Muscle layer of duodenum (tissue), 2 donors: ENCODE measurements around the gene EBI3.
"Not testable (repeated sequence)": the region's sequence is repeated elsewhere in the genome, so short reads cannot be mapped to it uniquely, and the experiment has no call there.

Experiments used
- H3K27ac ChIP-seq: one replicate; pipeline ENCODE4 v1.7.0; 2013; ENCODE audit warnings: mild to moderate bottlenecking, low read length
- H3K27me3 ChIP-seq: one replicate; pipeline ENCODE4 v1.7.0; 2013; ENCODE audit warnings: low read depth, mild to moderate bottlenecking, control low read depth, low read length
- H3K36me3 ChIP-seq, 2 donors: one replicate each; pipeline ENCODE4 v1.7.0; 2013; ENCODE audit warnings: low read length in 2 of 2, control low read depth in 1 of 2, mild to moderate bottlenecking in 1 of 2; ENCODE audit not compliant: insufficient read depth in 2 of 2, control insufficient read depth in 1 of 2
- H3K4me1 ChIP-seq, 2 donors: one replicate each; pipeline ENCODE4 v1.7.0; 2013; ENCODE audit warnings: low read length in 2 of 2, mild to moderate bottlenecking in 2 of 2, control low read depth in 1 of 2, moderate library complexity in 1 of 2; ENCODE audit not compliant: insufficient read depth in 2 of 2, control insufficient read depth in 1 of 2
- H3K4me3 ChIP-seq, 2 donors: one replicate each; pipeline ENCODE4 v1.7.0; 2013; ENCODE audit warnings: low read length in 2 of 2, low read depth in 1 of 2, mild to moderate bottlenecking in 1 of 2
- H3K9me3 ChIP-seq, 2 donors: one replicate each; pipeline ENCODE4 v1.7.0; 2013; ENCODE audit warnings: low read length in 2 of 2, control low read depth in 1 of 2, mild to moderate bottlenecking in 1 of 2; ENCODE audit not compliant: control insufficient read depth in 1 of 2
- donor health status: healthy.

Gene EBI3

DNA sequence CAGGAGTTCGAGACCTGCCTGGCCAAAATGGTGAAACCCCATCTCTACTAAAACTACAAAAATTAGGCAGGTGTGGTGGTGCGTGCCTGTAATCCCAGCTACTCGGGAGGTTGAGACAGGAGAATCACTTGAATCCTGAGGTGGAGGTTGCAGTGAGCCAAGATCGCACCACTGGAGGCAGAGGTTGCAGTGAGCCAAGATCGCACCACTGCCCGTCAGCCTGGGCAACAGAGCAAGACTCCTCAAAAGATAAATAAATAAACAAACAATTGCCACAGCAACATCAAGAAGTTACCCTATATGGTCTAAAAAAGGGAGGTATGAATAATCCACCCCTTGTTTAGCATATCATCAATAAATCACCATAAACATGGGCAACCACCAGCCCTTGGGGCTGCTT lies 16.6 kb downstream of the EBI3 start:
- H3K4me1 ChIP-seq, H3K27me3 ChIP-seq, H3K27ac ChIP-seq, H3K9me3 ChIP-seq: not testable (repeated sequence)
- H3K36me3 ChIP-seq, result peaks cover 14 to 23% of the 10 kb centered on the region in 2 donors
- peak overlapping the region in 1 of 2 donors; percentile 68 for H3K4me3 ChIP-seq

DNA sequence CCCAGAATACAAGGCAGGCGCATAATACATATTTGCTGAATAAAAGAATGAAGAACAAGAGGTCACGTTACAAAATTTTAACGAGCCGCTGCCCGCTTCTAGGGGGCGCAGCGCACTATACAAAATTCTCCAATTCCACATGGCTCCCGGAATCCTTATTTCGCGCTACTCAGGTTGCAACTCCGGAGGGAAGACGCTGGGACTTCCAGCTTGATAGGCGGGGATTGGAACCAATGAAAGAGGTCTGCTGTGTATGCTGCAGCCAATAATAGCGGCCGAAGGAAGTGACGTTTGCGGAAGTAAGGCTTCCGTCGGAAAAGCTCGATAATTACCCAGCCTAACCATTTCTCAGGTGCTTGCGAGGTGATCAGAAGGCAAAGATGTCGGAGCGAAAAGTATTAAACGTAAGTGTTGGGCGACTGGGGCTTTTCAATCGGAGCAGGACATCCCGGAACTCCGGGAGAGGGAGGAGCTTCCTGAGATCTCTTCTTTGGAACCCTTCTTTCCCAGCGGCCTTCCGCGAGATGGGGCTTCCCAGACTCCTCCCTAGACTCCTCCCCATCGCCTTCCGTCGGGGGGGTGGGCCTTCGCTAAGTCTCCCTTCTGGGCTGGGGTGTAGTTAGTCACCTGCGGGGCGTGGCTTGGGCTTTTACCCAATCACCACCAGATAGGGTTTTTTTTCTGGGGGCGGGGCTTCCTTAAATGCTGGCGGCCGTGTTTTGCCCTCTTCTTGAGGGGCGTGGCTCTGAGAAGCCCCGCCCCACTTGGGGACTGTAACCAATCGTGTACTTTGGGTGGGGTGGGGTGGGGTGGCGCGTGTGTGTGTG lies 17.7 kb downstream of the EBI3 start, which contains the start of gene YJU2:
Gene YJU2 (plus strand): TSS at position 314 of the 827 bp plus-strand sequence. CDS start 67 bp downstream, at position 381.
- no peaks in the 10 kb centered on the region for H3K9me3 ChIP-seq
- peaks cover 24 to 34% of the 10 kb centered on the region in 2 donors for H3K36me3 ChIP-seq
- H3K4me1 ChIP-seq, result peaks cover 0 to 9% of the 10 kb centered on the region in 2 donors
- H3K4me3 ChIP-seq, result peak within 1 kb of the TSS; percentile 68 to 93
- H3K27me3 ChIP-seq, result no peaks in the 10 kb centered on the region
- peak within 1 kb of the TSS; percentile 99 for H3K27ac ChIP-seq

DNA sequence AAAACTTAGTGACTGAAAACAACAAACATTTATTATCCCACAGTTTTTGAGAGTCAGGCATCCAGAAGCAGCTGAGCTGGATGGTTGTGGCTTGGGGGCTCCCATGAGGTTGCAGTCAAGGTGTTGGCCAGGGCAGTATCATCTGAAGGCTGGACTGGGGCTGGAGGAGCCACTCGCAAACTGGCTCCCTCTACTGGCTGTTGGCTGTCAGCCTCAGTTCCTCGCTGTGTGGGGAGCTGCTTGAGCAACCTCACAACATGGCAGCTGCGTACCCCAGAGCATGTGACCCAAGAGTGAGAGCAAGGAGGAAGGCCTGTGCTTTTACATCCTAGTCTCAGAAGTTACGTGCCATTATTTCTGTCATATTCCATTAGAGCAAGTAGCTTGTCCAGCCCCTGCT lies 27.2 kb downstream of the EBI3 start:
- Histone ChIP-seq H3K4me3 (no peak overlapping the region), H3K9me3 (peaks cover 5 to 10% of the 10 kb centered on the region in 2 donors), H3K27me3 (no peaks in the 10 kb centered on the region), H3K4me1 (no peaks in the 10 kb centered on the region), H3K36me3 (peaks cover 25 to 85% of the 10 kb centered on the region in 2 donors), H3K27ac (no peak overlapping the region)

DNA sequence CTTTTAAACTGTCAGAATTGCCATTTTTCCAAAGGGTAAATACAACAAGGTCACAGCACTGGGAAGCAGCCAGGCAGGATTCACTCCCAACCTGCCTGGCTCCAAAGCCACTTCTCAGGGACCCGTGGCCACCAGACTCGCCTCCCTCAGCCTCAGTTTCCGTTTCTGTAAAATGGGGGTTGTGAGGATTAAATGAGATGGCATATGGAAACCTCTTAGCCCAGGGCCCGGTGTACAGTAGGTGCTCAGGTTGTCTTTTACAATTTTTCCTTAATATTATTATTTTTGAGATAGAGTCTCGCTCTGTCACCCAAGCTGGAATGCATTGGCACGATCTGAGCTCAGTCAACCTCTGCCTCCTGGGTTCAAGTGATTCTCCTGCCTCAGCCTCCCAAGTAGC lies 27.7 kb downstream of the EBI3 start:
- H3K27me3 ChIP-seq, result no peaks in the 10 kb centered on the region
- H3K9me3 ChIP-seq, result peaks cover 5 to 10% of the 10 kb centered on the region in 2 donors
- no peak overlapping the region for H3K4me3 ChIP-seq
- no peak overlapping the region for H3K27ac ChIP-seq
- H3K4me1 ChIP-seq, result no peaks in the 10 kb centered on the region
- H3K36me3 ChIP-seq, result peaks cover 21 to 85% of the 10 kb centered on the region in 2 donors

DNA sequence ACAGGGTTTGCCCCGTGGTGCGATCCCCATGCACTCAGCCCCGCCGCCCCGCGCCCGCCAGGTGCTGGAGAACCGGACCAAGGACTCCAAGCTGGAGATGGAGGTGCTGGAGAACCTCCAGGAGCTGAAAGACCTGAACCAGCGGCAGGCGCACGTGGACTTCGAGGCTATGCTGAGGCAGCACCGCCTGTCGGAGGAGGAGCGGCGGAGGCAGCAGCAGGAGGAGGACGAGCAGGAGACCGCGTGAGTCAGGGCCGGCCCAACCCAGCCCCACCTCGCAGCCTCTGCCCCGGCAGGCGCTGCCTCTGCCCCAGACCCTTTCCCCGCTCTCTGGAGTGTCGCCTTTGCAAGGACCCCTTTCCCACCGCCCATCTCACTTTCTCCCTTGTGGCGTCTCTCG lies 28.9 kb downstream of the EBI3 start:
- no peak overlapping the region for H3K4me3 ChIP-seq
- no peak overlapping the region for H3K27ac ChIP-seq
- H3K36me3 ChIP-seq, result peaks cover 16 to 89% of the 10 kb centered on the region in 2 donors
- H3K27me3 ChIP-seq, result no peaks in the 10 kb centered on the region
- H3K4me1 ChIP-seq, result no peaks in the 10 kb centered on the region
- peaks cover 5 to 10% of the 10 kb centered on the region in 2 donors for H3K9me3 ChIP-seq

DNA sequence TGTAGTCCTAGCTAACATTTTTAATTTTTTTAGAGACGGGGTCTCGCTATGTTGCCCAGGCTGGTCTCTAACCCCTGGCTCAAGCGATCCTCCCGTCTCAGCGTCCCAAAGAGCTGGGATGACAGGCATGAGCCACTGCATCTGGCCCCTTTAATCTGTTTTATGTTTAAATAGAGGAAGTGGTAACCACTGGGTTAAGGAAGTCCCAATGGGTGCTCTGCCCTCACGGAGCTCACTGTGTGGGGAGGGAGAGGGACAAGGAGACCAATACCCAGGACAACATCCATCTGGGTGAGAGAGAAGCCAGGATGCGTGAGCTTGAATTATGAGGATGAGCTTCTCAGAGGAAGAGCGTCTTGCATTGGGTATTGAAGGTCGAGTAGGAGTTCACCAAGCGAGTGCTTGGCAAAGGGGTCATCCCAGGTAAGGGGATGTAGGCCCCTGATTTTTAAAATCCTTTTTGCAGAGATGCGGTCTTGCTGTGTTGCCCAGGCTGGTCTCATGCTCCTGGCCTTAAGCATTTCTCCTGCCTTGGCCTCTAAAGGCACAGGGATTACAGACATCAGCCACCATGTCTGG lies 31.4 kb downstream of the EBI3 start:
- H3K36me3 ChIP-seq, result peaks cover 10 to 83% of the 10 kb centered on the region in 2 donors
- H3K9me3 ChIP-seq, result peaks cover 5 to 7% of the 10 kb centered on the region in 2 donors
- H3K4me1 ChIP-seq, result no peaks in the 10 kb centered on the region
- no peak overlapping the region for H3K27ac ChIP-seq
- no peaks in the 10 kb centered on the region for H3K27me3 ChIP-seq
- H3K4me3 ChIP-seq, result no peak overlapping the region

DNA sequence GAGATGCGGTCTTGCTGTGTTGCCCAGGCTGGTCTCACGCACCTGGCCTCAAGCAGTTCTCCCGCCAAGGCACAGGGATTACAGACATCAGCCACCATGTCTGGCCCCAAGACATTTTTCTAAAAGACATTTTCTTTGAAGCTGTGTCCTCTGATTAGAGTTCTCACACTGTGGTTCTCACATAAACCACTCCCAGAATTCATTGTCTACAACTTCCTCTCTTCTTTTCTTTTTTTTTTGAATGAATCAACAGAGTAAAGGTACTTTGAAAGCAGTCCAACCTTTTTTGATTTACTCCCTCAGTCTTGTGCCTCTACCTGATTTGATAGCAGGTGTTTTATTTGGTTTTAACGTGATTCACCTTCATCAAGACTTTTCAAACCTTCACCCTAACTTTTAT lies 35.5 kb downstream of the EBI3 start:
- Histone ChIP-seq H3K9me3 (no peaks in the 10 kb centered on the region), H3K27ac (no peak overlapping the region), H3K4me3 (no peak overlapping the region), H3K36me3 (peaks cover 15 to 76% of the 10 kb centered on the region in 2 donors), H3K4me1 (no peaks in the 10 kb centered on the region), H3K27me3 (no peaks in the 10 kb centered on the region)

DNA sequence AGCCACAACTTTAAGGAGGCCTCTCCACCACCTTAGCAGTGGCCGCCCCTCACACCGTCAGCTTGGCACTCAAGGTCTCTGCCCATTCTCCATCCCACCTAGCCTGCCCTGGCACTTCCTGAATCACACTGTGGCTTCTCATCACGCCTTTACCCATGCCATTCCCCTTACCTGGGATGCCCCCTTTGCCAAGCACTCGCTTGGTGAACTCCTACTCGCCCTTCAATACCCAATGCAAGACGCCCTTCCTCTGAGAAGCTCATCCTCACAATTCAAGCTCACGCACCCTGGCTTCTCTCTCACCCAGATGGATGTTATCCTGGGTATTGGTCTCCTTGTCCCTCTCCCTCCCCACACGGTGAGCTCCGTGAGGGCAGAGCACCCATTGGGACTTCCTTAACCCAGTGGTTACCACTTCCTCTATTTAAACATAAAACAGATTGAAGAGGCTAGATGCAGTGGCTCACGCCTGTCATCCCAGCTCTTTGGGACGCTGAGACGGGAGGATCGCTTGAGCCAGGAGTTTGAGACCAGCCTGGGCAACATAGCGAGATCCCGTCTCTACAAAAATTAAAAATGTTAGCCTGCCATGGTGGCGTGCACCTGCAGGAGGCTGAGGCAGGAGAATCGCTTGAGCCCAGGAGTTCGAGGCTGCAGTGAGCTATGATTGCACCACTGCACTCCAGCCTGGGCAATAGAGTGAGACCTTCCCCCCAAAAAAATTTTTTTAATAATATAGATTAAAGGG lies 37.1 kb downstream of the EBI3 start:
- Histone ChIP-seq H3K36me3 (peaks cover 15 to 61% of the 10 kb centered on the region in 2 donors), H3K4me1 (no peaks in the 10 kb centered on the region), H3K27me3 (no peaks in the 10 kb centered on the region)

DNA sequence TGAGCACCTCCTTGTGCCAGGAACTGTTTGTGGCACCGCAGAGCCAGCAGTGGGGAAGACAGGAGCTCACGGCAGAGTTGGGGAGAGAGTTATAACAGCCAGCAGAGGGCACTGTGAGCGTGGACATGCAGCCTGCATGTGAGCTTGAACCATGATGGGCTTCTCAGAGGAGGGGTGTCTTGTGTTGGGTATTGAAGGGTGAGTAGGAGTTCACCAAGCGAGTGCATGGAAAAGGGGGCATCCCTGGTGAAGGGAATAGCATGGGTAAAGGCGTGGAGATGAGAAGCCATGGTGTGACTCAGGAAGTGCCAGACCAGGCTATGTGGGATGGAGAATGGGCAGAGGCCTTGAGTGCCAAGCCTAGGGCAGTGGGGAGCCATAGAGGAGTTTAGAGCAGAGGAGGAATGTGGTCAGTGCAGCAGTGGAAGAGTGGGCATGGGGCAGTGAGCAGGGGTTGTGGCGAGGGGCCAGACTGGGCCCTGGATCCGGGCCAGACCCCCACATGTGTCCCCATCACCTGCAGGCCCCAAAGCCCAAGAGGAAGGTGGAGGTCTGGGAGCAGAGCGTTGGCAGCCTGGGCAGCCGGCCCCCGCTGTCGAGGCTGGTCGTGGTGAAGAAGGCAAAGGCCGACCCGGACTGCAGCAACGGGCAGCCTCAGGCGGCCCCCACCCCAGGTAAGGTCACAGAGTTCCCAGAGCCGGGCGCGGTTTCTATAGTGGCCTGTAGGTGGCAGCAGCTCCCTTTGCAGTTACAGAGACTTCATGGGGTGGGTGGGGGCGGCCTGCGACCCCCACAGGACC lies 38.0 kb downstream of the EBI3 start:
- Histone ChIP-seq H3K27me3 (no peaks in the 10 kb centered on the region), H3K27ac (no peak overlapping the region), H3K36me3 (peaks cover 15 to 56% of the 10 kb centered on the region in 2 donors)

More for the DNA sequence above, 37.1 kb downstream of the EBI3 start:
- Histone ChIP-seq H3K9me3 (no peaks in the 10 kb centered on the region), H3K27ac (no peak overlapping the region), H3K4me3 (no peak overlapping the region)

DNA sequence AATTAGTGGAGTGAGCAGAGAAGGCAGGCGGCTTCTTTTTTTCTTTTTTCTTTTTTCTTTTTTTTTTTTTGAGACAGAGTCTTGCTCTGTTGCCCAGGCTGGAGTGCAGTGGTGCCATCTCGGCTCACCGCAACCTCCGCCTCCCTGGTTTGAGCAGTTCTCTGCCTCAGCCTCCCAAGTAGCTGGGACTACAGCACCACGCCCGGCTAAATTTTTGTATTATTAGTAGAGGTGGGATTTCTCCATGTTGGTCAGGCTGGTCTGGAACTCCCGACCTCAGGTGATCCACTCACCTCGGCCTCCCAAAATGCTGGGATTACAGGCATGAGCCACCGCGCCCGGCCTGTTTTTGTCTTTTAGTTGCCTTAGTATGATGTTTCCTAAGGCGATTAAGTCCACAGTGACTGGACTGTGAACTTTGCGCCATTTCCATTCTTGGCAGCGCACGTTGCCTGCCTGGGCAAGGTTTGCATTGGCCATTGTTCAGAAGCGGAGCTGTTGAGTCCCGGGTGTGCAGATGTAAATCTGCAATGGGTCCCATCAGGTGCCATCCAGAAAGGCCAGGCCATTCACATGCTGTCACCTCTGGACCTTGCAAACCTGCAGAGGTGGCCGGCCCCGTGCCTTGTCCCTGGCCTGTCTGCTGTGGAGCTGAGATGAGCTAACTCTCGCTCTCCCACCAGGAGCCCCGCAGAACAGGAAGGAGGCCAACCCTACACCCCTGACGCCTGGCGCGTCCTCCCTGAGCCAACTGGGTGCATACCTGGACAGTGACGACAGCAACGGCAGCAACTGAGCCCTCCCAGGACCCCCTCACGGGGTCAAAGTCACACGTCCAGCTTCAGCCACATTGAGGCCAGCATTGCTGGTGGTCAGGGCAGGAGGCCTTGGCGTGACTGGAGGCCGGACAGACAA lies 38.8 kb downstream of the EBI3 start:
- Histone ChIP-seq H3K4me1 (no peaks in the 10 kb centered on the region), H3K9me3 (peaks cover 0 to 6% of the 10 kb centered on the region in 2 donors), H3K27me3 (no peaks in the 10 kb centered on the region), H3K4me3 (no peak overlapping the region), H3K27ac (no peak overlapping the region), H3K36me3 (peaks cover 15 to 48% of the 10 kb centered on the region in 2 donors)

More for the DNA sequence above, 38.0 kb downstream of the EBI3 start:
- Histone ChIP-seq H3K4me3 (no peak overlapping the region), H3K4me1 (no peaks in the 10 kb centered on the region), H3K9me3 (peaks cover 0 to 6% of the 10 kb centered on the region in 2 donors)
